Stimulated activated CD4-positive, alpha-beta T cell treated with anti-CD3 and anti-CD28 coated beads, Interleukin-12 subunit alpha, Interleukin-12 subunit beta, amount 100 ng/mL, for 24 hours (primary cell): ENCODE results near the gene P2RX4.
"Not testable (repeated sequence)": the region's sequence is repeated elsewhere in the genome, so short reads cannot be mapped to it uniquely, and the experiment has no call there.

Experiments
- DNase-seq, 2 experiments: peaks; one replicate each; pipeline ENCODE4 v3.0.0-alpha.2; 2020; ENCODE audit warnings: low read depth in 2 of 2

The P2RX4 gene

DNA sequence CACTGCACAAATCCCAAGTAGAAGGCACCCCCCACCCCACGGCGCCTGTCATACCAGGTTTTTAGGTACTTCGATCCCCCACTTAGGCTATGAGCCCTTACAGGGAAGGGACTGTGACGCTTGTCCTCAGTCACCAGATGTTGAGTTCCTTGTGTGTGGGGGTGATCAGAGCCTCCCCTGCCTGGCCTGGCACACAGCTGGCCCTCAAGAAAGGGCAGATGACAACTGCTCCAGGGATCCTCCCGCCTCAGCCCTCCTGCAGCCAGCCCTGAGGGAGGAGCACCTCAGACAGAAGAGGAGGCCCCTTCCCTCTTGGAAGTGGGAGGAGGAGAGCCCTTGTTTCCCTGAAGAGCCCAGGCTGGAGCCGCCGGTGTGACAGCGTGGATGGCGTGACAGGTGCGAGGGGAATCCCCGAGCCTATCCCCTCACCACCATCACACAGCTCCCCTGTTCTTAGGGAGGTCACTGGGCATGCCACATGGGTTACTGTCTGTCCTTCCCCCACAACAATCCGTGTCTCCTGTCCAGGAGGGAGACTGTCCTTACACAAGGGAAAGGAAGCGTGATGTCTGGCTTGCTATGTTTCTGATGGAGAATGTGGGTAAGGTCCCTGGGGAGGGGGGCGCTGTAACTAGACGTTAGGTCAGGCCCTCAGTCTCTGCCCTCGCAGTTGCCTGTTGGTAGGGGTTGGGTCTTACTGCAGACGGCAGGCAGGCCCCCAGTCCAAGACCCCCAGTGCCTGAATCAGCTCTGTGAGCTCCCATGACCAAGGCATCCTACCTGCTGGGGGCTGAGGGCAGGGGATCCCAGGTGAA lies 31.4 kb downstream of the P2RX4 start:
- no peak for DNase-seq

DNA sequence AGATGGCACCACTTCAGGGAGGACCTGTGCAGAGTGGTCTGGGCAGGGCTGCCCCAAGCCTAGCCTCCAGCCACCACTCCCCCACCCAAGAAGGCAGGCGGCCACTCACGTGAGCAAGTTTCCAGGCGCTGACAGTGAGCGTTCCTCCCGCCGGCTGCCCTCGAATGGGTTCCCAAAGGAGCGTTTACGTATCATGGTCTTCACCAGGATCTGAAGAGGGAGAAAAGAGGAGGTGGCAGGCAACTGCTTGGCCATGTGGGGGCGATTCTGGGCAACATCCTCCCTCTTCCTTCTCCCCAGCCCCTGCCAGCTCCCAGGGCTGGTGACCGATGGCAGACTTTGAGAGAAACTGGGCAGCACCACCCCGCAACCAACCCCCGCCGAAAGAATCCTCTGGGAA lies 35.1 kb downstream of the P2RX4 start:
- no peak for DNase-seq

DNA sequence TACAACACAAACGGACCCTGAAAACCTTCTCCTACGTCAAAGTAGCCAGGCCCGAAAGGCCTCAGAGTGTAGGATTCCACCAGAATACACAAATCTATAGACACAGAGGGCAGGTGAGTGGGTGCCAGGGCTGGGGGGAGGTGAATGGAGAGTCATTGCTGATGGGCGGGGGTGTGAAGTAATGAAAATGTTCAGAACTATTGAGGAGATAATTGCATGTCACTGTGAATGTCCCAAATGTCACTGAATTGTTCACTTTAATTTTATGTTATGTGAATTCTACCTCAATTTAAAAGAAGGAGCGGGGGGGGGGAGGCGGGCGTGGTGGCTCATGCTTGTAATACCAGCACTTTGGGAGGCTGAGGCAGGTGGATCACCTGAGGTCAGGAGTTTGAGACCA lies 36.0 kb downstream of the P2RX4 start:
- DNase-seq, result no peak

DNA sequence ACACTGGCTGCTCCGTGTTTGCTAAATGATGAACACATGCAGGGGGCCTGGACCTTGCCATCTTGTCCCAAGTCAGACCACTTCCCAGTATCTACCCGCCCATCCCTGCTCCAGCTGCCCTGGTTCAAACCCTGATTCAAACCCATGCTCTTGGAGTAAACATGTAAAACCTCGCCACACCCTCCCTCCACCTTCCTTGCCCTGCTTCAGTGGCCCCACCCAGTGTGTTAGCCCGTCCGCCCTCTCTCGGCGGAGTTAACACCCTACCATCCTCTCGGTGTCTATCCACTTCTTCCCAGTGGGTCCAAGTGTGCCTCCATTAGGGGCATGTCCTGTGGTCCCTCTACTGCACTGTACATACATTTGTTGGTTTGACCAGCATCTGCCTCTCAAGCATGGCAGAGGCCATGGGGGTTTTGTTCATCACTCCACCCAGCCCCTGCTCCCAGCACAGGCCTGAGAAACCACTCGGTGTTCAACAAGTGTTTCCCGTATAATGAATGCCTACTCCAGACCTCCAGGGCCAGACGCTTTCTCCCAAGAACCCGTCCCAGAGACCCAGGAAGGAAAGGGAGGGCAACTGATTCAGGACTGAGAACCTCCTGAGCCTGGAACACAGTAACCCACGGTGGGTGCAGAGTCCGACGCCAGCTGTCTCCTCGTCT lies 37.1 kb downstream of the P2RX4 start:
- DNase-seq, result no peak

DNA sequence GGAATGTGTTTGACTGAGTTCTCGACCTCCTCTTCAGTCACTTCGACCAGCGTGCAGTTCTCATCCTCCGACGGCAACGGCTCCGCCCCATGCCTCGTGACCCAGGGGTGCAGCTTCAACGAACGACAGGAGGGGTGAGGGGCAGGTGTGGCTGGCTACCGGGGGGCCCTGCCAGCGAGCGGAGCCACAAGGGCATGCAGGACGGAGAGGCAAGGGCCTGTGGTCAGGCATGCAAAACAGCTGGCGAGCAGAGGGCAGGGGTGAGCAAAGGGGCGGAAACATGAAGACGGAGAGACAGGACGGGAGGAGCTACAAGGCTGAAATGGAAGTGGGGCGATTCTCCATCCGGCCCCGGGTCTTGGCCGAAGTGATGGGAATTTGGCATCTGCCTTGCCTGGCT lies 38.7 kb downstream of the P2RX4 start:
- DNase-seq, result no peak

DNA sequence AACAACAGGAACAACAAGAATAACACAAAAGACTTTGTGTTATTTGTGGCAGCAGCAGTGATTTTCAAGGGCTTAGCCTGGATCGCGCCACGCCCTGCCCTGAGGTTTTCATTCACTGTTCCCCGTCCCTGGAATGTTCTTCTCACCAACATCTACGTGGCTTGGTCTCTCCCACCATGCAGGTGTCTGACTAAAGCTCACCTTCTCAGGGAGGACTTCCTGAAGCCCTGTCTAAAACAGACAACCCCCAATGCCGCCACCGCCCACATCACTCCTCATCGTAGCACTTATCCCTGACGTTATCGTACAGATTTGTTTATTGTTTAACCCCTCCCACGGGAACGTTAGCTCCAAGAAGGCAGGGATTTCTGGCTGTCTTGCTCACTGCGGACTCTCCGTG lies 40.4 kb downstream of the P2RX4 start:
- no peak for DNase-seq

DNA sequence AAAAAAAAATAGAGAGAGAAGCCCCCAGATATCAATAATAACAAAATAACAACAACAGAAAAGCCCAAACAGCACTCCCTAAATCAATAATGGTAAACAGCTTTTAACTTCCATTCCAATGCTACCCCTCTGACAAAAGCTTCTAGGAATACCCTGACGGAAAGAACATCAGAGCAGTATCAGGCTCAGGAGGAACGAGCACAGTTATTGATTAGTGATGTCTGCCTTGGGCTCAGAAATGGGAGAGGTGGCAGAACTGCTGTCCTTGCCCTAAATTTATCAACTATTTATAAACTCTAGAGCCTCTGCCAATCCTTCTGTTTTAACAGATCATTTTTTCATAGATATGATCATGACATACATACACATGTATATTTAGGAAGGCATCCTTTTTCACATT lies 41.9 kb downstream of the P2RX4 start:
- DNase-seq, result no peak

DNA sequence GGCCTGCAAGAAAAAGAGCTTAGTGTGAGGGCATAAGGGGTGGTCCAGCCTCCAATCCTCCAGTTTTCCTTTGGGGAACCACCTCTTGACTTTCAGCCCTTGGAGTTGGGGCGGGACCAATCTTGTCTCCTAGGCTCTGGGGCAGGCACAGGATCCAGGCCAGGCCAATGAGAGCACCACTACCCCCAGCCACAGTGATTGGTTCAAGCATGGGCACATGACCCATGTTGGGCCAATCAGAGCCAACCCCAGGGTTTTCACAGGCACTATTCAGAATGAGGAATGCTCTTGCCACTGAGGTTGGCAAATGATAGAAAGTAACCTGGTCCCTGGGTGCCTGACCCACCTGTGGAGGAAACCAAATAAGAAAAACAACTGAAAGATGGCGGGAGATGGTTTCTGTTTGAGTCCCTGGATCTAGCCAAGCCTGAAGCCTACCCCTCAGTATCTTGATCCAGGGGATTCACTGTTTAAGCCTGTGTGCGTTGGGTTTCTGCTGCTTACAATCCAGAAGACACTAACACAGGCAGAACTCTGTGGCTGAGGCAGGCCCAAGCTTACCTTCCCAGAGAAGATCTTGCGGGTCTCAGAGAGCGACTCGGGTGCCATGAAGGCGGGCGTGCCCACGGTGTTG lies 42.9 kb downstream of the P2RX4 start:
- no peak for DNase-seq

DNA sequence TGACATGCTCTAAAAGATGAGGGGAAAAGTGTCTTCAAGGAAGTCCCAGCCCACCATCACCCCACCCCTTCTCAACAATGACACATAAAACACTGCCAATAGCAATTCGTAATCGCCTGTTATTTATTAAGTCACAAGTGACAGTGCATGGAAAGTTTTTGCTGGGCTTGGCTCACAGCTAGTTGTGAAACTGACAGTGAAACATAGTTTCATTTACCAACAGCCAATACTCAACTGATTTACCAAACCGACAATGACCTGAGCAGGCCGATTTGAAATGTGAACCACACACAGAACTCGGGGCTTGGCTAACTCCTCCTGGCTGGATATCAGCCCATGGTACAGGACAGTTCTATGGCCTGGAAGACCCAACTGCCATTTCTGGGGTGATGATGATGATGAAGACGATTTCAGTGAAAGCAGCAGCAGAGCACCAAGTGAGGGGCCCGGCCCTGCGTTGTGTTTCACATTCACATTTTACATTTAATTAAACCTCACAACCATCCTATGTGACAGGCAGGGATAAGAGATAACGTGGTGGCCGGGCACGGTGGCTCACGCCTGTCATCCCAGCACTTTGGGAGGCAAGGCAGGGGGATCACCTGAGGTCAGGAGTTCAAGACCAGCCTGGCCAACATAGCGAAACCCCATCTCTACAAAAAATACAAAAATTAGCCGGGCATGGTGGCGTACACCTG lies 43.9 kb downstream of the P2RX4 start:
- DNase-seq, result no peak

DNA sequence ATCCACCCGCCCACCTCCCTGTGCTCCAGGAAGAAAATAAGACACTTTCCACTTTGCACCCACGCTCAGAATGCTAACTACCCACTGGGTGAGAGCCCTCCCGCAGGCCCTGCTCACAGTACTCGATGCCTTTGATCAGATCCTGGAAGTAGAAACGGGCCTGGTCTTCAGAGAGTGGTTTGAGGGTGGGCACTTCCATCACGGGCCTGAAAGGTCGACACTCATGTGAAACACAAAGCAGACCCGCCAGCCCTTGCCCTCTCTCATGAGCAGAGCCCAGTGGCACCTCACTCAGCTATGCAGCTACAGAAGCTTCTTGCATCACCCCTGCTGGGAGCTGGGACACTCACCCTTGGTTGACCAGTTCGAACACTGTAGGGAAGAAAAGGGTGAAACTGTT lies 45.5 kb downstream of the P2RX4 start:
- DNase-seq, result no peak

DNA sequence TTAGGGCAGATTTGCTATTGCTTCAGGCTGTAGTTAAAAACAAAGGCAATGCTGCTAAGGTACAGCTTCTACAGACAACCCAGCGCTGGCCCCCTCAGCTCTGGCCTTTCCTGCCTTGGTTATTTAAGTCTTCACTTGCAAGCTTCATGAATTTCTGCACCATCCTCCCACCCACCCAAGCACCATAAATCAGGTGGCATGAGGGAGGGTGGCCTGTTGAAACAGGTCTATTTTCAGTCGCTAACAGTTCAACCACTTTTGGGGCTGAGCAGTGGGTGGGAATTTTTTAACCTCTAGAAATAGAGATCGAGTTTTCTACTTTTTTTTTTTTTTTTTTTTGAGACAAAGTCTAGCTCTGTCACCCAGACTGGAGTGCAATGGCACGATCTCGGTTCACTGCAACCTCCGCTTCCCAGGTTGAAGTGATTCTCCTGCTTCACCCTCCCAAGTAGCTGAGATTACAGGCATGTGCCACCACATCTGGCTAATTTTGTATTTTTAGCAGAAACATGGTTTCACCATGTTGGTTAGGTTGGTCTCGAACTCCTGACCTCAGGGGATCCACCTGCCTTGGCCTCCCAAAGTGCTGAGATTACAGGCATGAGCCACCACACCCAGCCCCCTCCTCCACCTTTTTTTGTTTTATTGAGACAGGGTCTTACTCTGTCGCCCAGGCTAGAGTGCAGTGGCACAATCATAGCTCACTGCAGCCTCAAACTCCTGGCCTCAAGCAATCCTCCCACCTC lies 47.9 kb downstream of the P2RX4 start:
- DNase-seq, result not testable (repeated sequence)

DNA sequence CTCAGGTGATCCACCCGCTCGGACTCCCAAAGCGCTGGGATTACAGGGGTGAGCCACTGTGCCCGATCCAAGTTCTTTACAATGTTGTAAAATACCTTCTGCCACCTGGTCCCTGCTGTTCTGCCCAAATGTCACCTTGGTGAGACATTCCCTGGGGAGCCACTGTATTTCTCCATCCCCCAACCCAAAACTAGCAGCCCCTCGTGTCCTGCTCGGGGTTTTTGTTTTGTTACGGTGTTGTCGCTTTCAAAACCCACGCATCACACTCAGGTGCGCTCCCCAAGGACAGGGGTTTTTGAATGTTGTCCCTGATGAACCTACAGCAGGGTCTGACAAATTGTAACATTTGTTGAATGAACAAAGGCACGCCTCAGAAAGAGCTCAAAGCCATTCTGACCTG lies 49.1 kb downstream of the P2RX4 start:
- DNase-seq, result no peak

DNA sequence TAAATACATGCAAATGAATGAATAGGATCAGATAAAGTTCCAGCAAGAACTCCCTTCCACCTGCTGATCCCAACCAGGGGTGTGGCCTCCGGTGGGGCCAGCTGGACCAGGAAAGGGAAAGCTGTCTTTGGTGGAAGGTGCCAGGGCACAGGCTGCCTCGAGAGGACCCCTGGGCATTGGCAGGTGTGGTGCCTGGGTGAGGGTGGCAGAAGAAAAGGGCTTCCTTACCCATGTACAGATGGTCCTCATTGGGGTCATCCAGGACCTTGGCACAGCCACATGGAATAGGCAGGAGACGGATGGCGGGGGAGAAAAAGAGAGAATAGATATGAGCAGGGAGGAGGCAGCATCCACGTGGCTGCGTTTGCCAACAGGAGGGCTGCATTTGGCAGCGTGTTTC lies 50.2 kb downstream of the P2RX4 start:
- DNase-seq, result no peak

DNA sequence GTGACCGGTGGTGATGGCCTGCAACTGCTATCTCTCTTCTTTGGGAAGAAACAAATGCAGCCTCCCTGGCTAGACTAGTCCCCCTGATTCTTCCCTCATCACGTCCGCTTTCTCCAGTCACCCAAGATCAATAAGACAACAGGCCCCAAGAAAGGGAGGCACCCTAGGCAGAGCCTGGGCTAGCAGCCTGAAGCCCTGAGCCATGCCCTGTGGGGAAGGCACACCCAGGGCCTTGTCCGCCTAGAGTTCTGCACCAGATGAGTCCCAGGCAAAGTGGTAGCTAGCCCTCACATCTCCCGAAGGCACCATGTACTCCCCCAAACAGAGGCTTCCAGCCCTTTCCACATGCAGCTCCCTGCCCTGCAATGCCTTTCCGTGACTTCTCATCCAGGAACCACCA lies 51.5 kb downstream of the P2RX4 start:
- DNase-seq, result no peak

DNA sequence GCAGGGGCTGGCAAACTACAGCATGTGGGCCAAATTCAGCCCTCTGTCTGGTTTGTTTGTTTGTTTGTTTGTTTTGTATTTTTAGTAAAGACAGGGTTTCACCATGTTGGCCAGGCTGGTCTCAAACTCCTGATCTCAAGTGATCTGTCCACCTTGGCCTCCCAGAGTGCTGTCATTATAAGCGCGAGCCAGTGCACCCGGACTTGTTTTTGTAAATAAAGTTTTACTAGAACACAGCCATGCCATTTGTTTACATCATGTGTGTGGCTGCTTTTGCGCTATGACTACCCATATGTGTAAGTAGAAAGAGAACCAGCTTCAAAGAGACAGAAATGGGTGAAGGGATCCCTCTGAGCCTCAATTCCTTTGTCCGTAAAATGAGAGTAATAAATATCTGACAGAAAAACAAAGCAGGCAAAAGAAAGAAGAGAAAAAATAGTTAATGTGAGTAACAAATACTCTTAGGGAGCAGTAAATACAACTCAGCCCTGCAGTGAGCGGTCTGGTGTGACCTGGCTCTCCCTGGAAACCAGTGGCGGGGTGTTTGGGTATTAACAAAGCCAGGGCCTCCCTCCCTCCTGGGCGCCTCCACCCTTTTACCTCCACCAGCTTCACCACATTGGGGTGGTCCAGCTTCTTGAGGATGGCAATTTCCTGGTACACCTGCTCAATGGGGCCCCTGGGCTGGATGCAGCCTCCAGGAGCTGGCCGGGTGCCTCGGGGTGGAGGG lies 53.4 kb downstream of the P2RX4 start:
- DNase-seq, result no peak

DNA sequence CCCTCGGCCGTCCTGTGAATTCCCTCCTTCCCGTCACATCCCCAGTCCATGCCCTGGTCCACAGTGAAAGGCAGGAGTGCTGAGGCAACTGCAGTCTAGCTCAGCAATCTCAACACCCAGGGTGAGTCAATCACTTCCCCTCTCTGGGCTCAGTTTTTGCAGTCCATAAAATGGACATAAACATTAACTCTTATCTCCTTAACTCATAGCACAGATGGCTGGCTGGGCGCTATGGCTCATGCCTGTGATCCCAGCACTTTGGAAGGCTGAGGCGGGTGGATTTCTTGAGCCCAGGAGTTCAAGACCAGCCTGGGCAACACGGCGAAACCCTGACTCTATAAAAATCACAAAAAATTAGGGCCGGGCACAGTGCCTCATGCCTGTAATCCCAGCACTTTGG lies 54.2 kb downstream of the P2RX4 start:
- DNase-seq, result no peak

DNA sequence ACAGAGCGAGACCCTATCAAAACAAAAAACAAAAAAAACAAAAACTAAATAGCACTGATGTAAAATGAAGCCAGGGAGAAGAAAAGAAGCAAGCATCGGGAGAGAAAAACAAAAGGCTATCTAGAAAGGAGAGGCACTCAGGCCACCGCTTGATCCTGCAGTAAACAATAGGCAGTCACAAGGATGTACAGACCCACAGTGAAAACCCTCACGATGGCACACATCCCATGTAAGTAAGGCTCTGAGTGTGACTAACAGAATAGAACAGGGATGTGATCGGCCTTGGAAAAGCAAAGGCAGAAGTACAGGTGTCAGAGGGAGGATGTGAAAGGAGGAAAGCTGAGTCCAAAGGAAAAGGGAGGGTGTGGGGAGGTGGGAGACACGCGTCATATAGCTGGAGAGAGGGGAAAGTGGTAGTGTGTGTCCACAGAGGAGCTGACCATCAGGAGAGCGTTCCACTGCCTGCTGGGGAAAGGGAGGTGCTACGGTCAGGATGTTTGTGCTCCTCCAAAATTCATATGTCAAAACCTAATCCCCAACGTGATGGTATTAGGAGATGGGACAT lies 55.1 kb downstream of the P2RX4 start:
- no peak for DNase-seq

DNA sequence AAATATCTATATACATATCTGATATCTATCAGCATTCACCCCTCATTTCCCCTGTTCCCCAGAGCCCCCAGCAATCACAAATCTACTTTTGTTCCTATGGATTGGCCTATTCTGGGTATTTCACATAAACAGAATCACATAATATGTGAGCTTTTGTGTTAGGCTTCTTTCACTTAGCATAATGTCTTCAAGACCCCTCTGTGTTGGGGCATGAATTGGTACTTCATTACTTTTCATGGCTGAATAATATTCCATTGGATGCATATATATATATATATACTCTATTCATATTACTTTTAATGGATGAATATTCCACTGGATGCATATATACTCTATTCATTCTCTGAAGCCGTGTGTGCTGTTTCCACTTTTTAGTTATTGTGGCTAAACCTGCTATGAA lies 57.9 kb downstream of the P2RX4 start:
- no peak for DNase-seq

DNA sequence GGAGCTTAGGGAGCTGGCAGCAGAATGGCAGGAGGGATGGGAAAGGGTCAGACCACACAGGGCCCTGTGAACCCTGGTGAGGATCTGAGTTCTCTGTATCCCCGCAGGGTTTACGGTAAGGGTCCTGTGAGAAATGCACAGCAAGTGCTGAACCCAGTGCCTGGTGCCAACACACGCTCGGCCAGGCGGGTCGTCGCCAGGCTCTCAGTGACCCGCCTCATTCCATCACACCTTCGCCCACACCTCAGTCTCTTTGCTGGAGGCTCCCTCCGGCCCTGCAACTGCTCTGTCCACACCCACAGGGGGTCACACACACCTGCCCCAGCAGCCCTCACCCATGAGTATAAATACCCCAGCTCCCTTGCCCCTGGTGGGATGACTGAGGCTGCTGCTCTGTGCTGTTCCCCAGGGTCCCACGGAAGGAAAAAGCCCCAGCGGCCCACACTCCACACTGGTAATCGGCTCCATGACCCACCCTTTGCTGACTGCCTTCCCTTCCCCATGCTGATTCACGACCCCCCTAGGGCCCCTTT lies 63.5 kb downstream of the P2RX4 start:
- DNase-seq, result no peak

DNA sequence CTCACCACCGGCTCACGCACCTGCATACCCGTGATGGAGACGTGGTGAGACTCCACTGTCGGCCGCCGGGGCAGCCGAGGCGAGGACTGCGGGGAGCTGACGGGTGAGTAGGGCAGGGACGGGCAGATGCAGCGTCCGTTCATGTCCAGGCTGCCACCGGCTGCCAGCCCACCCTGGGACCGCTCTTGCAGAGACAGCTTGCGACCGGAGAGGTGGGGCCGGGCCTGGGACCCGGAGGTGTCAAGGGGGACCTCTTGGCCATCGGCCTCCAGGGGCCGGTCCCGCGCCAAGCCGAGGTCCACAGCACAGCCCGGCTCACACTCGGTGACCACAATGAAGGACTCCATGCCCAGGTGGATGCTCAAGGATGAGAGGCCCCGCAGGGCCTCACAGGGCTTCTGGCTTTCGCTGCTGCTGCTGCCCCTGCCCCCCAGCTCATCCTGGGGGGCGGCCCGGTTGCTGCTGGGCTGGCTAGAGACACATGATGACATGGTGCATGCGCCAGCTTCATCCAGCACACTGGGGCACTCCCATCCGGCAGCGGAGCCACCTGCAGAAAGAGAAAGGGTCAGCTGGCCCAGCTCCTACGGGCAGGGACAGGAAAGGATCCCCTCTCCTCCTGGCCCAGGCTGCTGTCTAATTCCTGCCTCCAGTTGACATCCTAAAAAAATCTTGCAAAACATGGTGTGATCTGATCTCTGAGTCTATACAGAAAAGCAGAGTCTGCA lies 64.3 kb downstream of the P2RX4 start:
- no peak for DNase-seq
